ENCODE measurements around the gene CFAP100.

DNA sequence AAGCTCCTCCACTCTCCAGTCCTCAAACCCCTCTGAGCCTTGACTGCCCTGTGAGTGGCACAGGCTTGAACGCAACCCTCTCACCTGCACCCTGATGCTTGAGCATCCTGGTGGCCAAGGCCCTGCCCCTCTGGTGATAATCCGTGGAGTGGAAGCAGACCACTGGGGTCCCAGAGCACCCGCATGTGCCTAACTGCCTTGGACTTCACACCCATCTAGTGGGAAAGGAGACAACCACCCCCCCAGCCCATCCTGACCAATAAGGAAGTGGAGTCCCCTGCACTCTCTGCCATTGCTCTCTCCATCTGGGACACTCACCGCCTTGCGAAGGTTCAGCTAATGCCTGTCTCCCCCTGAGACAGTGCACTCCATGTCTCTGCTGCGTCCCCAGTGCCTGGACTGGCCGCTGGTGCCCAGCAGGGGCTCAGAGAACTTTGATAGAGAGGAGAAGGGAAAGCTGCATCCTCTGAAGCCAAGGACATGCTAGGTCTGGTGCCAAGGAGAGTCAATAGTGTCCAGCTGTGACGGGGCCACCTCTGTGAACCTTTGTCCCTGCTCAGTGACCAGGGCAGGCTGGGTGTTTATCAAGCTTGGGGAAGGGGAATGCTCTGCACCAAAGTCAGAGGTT, 40.9 kb upstream of the CFAP100 start:
- no peak for TF ChIP-seq POLR2A (IDR thresholded peaks at IDR 0.05; ENCODE audit: low read depth, low read length)
- no peak for TF ChIP-seq RAD21 (IDR thresholded peaks at IDR 0.05; ENCODE audit: insufficient read depth, low read depth, low read length)
- TF ChIP-seq, protein P1, sequence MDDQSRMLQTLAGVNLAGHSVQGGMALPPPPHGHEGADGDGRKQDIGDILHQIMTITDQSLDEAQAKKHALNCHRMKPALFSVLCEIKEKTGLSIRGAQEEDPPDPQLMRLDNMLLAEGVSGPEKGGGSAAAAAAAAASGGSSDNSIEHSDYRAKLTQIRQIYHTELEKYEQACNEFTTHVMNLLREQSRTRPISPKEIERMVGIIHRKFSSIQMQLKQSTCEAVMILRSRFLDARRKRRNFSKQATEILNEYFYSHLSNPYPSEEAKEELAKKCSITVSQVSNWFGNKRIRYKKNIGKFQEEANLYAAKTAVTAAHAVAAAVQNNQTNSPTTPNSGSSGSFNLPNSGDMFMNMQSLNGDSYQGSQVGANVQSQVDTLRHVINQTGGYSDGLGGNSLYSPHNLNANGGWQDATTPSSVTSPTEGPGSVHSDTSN (IDR thresholded peaks at IDR 0.05; ENCODE audit: insufficient replicate concordance, low read depth, low read length): no peak
- no peak for TF ChIP-seq BRCA1 (IDR thresholded peaks at IDR 0.05; ENCODE audit: low read depth, low read length)
- TF ChIP-seq RUNX3 (IDR thresholded peaks at IDR 0.05; ENCODE audit: low read length): no peak

Measured in GM12878 (cell line).